Central memory CD4-positive, alpha-beta T cell (primary cell): ENCODE results near the gene RASGEF1C.

ENCODE experiments used
- DNase-seq: peaks from one replicate; pipeline ENCODE4 v3.0.0; 2022

RASGEF1C gene

GRCh38 chr5:180118391-180118791 lies 90.6 kb downstream of the RASGEF1C start:
- DNase-seq = no peak

GRCh38 chr5:180117000-180117725 lies 91.8 kb downstream of the RASGEF1C start:
- DNase-seq = no peak

- no peak for DNase-seq
Observed at GRCh38 chr5:180116077-180116999, 92.7 kb downstream of the RASGEF1C start.

- no peak for DNase-seq
Observed at GRCh38 chr5:180115326-180116076, 93.5 kb downstream of the RASGEF1C start.

- no peak for DNase-seq
Observed at GRCh38 chr5:180114304-180115003, 94.6 kb downstream of the RASGEF1C start.

- no peak for DNase-seq
Observed at GRCh38 chr5:180113660-180114303, 95.2 kb downstream of the RASGEF1C start.

GRCh38 chr5:180112181-180112861 lies 96.7 kb downstream of the RASGEF1C start:
- no peak for DNase-seq

GRCh38 chr5:180111273-180112002 lies 97.6 kb downstream of the RASGEF1C start:
- no peak for DNase-seq

- DNase-seq = no peak
Observed at GRCh38 chr5:180109920-180110319, 99.1 kb downstream of the RASGEF1C start.

- DNase-seq = no peak
Observed at GRCh38 chr5:180107005-180107404, 102.0 kb downstream of the RASGEF1C start.

GRCh38 chr5:180105827-180106312 lies 103.1 kb downstream of the RASGEF1C start:
- no peak for DNase-seq

GRCh38 chr5:180104168-180104530 lies 104.9 kb downstream of the RASGEF1C start:
- DNase-seq = no peak

GRCh38 chr5:180103487-180104167 lies 105.4 kb downstream of the RASGEF1C start:
- DNase-seq = no peak

GRCh38 chr5:180102636-180103035 lies 106.4 kb downstream of the RASGEF1C start:
- no peak for DNase-seq

GRCh38 chr5:180101451-180102105 lies 107.4 kb downstream of the RASGEF1C start:
- DNase-seq = no peak

GRCh38 chr5:180100621-180101450 lies 108.2 kb downstream of the RASGEF1C start:
- DNase-seq = no peak

GRCh38 chr5:180099733-180100611 lies 109.0 kb downstream of the RASGEF1C start:
- DNase-seq = no peak
